ENCODE measurements around the gene GGPS1. TPM values are rescaled to one million over a fixed set of nuclear protein-coding genes. Genes with fewer than 3 reads are reported as not detected.

GGPS1 gene
- polyA plus RNA-seq, 12 donors: 35.0 to 47.3 (median 41.1) TPM; not detected in 1

- no peak for DNase-seq
Observed at GRCh38 chr1:235391874-235392273, 63.5 kb downstream of the GGPS1 start.

Other genes starting within 250 kb of the GGPS1 start
- 100 to 1,000 TPM in 10 of 12 donors, 10 to 100 TPM in 1, not detected in 1; 92.5 to 197 (median 169) TPM for gene TOMM20, start 199.7 kb upstream of the GGPS1 start, polyA plus RNA-seq (ENCODE audit: insufficient read length in 12 of 12)
- gene RBM34, start 167.3 kb upstream of the GGPS1 start, polyA plus RNA-seq (ENCODE audit: insufficient read length in 12 of 12): 100 to 1,000 TPM in 1 of 12 donors, 10 to 100 TPM in 10, not detected in 1; 58.8 to 186 (median 63.8) TPM
- gene ARID4B, start 391 bp upstream of the GGPS1 start, polyA plus RNA-seq (ENCODE audit: insufficient read length in 12 of 12): 10 to 100 TPM in 11 of 12 donors, not detected in 1; 20.1 to 52.3 (median 24.5) TPM
- gene TBCE, start 38.9 kb downstream of the GGPS1 start, polyA plus RNA-seq (ENCODE audit: insufficient read length in 12 of 12): 10 to 100 TPM in 11 of 12 donors, not detected in 1; 32.2 to 64.2 (median 56.0) TPM
- 10 to 100 TPM in 11 of 12 donors, not detected in 1; 16.5 to 32.8 (median 24.9) TPM for gene B3GALNT2, start 175.9 kb downstream of the GGPS1 start, polyA plus RNA-seq (ENCODE audit: insufficient read length in 12 of 12)